Measurements from ENCODE around the gene CCR8. TPM values are rescaled to one million over a fixed set of nuclear protein-coding genes. Genes with fewer than 3 reads are reported as not detected.

CCR8 gene
- total RNA-seq, 1 experiment from 2014 or later: not detected

GRCh38 chr3:39344746-39345344 lies 15.3 kb downstream of the CCR8 start:
- CTCF ChIA-PET: interaction anchor here (3.0 kb wide), 1 partner anchor 53 kb away, joined by 11 read pairs; no protein-coding TSS in a partner anchor
- no peaks in the 10 kb centered on the region for H3K36me3 Mint-ChIP-seq (ENCODE audit: insufficient read depth, unreplicated experiment)
- H3K4me3 Mint-ChIP-seq (ENCODE audit: unreplicated experiment): no peak overlapping the region
- no TSS peak for BruUV-seq (replicated peaks)
- no peaks in the 10 kb centered on the region for H3K9me3 Mint-ChIP-seq (ENCODE audit: unreplicated experiment)
- H3K27me3 Mint-ChIP-seq (ENCODE audit: insufficient read depth, unreplicated experiment): peaks cover 13% of the 10 kb centered on the region
- TF ChIP-seq CTCF (IDR thresholded peaks at IDR 0.05; ENCODE audit: unreplicated experiment): no peak
- DNase-seq (ENCODE audit: unreplicated experiment): no peak
- POLR2A ChIA-PET: no interaction called here
- H3K27ac Mint-ChIP-seq (ENCODE audit: low read depth, unreplicated experiment): no peak overlapping the region
- H3K4me1 Mint-ChIP-seq (ENCODE audit: insufficient read depth, unreplicated experiment): peaks cover 6% of the 10 kb centered on the region
- intact Hi-C loops (cut with micrococcal nuclease): no loop called here

GRCh38 chr3:39346785-39347585 lies 17.5 kb downstream of the CCR8 start:
- Mint-ChIP-seq H3K36me3 (ENCODE audit: insufficient read depth, unreplicated experiment) (no peaks in the 10 kb centered on the region), H3K4me3 (ENCODE audit: unreplicated experiment) (no peak overlapping the region), H3K27ac (ENCODE audit: low read depth, unreplicated experiment) (no peak overlapping the region), H3K4me1 (ENCODE audit: insufficient read depth, unreplicated experiment) (peaks cover 6% of the 10 kb centered on the region), H3K9me3 (ENCODE audit: unreplicated experiment) (no peaks in the 10 kb centered on the region), H3K27me3 (ENCODE audit: insufficient read depth, unreplicated experiment) (no peaks in the 10 kb centered on the region)
- no peak for TF ChIP-seq CTCF (IDR thresholded peaks at IDR 0.05; ENCODE audit: unreplicated experiment)
- intact Hi-C loops (cut with micrococcal nuclease): no loop called here
- BruUV-seq (replicated peaks): no TSS peak
- CTCF ChIA-PET: interaction anchor here (1.0 to 3.0 kb wide), 4 partner anchors 26 to 55 kb away, joined by 4 to 11 read pairs (median 7); no protein-coding TSS in a partner anchor
- POLR2A ChIA-PET: interaction anchor here (0.6 kb wide), 1 partner anchor 42 kb away, joined by 3 read pairs; no protein-coding TSS in a partner anchor
- DNase-seq (ENCODE audit: unreplicated experiment): no peak

- no peak for DNase-seq (ENCODE audit: unreplicated experiment)
- TF ChIP-seq CTCF (IDR thresholded peaks at IDR 0.05; ENCODE audit: unreplicated experiment): no peak
- BruUV-seq (replicated peaks): no TSS peak
- intact Hi-C loops (cut with micrococcal nuclease): no loop called here
- ChIA-PET CTCF (interaction anchor here (1.0 to 2.0 kb wide), 3 partner anchors 26 to 56 kb away, joined by 4 to 10 read pairs (median 4); no protein-coding TSS in a partner anchor), POLR2A (interaction anchor here (0.6 kb wide), 1 partner anchor 41 kb away, joined by 3 read pairs; no protein-coding TSS in a partner anchor)
- Mint-ChIP-seq H3K36me3 (ENCODE audit: insufficient read depth, unreplicated experiment) (no peaks in the 10 kb centered on the region), H3K4me1 (ENCODE audit: insufficient read depth, unreplicated experiment) (peaks cover 6% of the 10 kb centered on the region), H3K27ac (ENCODE audit: low read depth, unreplicated experiment) (no peak overlapping the region), H3K9me3 (ENCODE audit: unreplicated experiment) (no peaks in the 10 kb centered on the region), H3K4me3 (ENCODE audit: unreplicated experiment) (no peak overlapping the region), H3K27me3 (ENCODE audit: insufficient read depth, unreplicated experiment) (no peaks in the 10 kb centered on the region)
Measured at GRCh38 chr3:39347586-39347876, 18.0 kb downstream of the CCR8 start.

- intact Hi-C loops (cut with micrococcal nuclease): no loop called here
- Mint-ChIP-seq H3K4me3 (ENCODE audit: unreplicated experiment) (no peak overlapping the region), H3K27ac (ENCODE audit: low read depth, unreplicated experiment) (no peak overlapping the region), H3K9me3 (ENCODE audit: unreplicated experiment) (no peaks in the 10 kb centered on the region), H3K27me3 (ENCODE audit: insufficient read depth, unreplicated experiment) (no peaks in the 10 kb centered on the region), H3K36me3 (ENCODE audit: insufficient read depth, unreplicated experiment) (no peaks in the 10 kb centered on the region), H3K4me1 (ENCODE audit: insufficient read depth, unreplicated experiment) (no peaks in the 10 kb centered on the region)
- ChIA-PET POLR2A (interaction anchor here (0.6 kb wide), 1 partner anchor 43 kb away, joined by 3 read pairs; no protein-coding TSS in a partner anchor), CTCF (interaction anchor here (1.5 to 2.3 kb wide), 2 partner anchors 57 to 61 kb away, joined by 6 to 14 read pairs; no protein-coding TSS in a partner anchor)
- no peak for TF ChIP-seq CTCF (IDR thresholded peaks at IDR 0.05; ENCODE audit: unreplicated experiment)
- no TSS peak for BruUV-seq (replicated peaks)
- DNase-seq (ENCODE audit: unreplicated experiment): no peak
Measured at GRCh38 chr3:39349080-39349479, 19.6 kb downstream of the CCR8 start.

Data from MCF 10A (cell line).